Keratinocyte (primary cell): Measurements from ENCODE around the gene NFASC. TPM values are rescaled to one million over a fixed set of nuclear protein-coding genes. Genes with fewer than 3 reads are reported as not detected.

Experiments used
- DNase-seq: peaks from one replicate; pipeline ENCODE4 v3.0.0-alpha.2; 2011; ENCODE audit warnings: low read depth, missing footprints, low spot score
- FAIRE-seq: peaks from 2 replicates; lab custom pipeline; 2011; peaks lifted over from hg19 to GRCh38; lab: Jason Lieb, UNC
- H2AFZ ChIP-seq: 2 replicates; pipeline ENCODE4 v1.6.0; 2012; ENCODE audit warnings: low read length, control low read depth, inconsistent platforms; ENCODE audit not compliant: control insufficient read depth
- H3K27ac ChIP-seq: 2 replicates; pipeline ENCODE4 v1.5.1; 2011; ENCODE audit warnings: low read length; ENCODE audit not compliant: control insufficient read depth, insufficient read depth
- H3K27me3 ChIP-seq: 3 replicates; pipeline ENCODE4 v1.6.0; 2011; ENCODE audit warnings: low read length; ENCODE audit not compliant: control insufficient read depth, insufficient read depth; ENCODE audit errors: extremely low read depth
- H3K36me3 ChIP-seq, 2 experiments: 2 replicates in 1 of 2; 3 replicates in 1 of 2; pipeline ENCODE4 v1.5.1; 2011; ENCODE audit warnings: low read length in 2 of 2, mild to moderate bottlenecking in 1 of 2; ENCODE audit not compliant: control insufficient read depth in 2 of 2, insufficient read depth in 2 of 2; ENCODE audit errors: extremely low read depth in 1 of 2
- H3K4me1 ChIP-seq: 3 replicates; pipeline ENCODE4 v1.5.1; 2011; ENCODE audit warnings: low read length; ENCODE audit not compliant: control insufficient read depth, insufficient read depth; ENCODE audit errors: extremely low read depth
- H3K4me2 ChIP-seq: 3 replicates; pipeline ENCODE4 v1.6.0; 2011; ENCODE audit warnings: low read depth, low read length; ENCODE audit not compliant: control insufficient read depth, insufficient read depth; ENCODE audit errors: extremely low read depth
- H3K4me3 ChIP-seq, 3 experiments: fragments of 200-600 bp in 1 of 3; sonication (generic) in 1 of 3; 2 replicates in 2 of 3; 3 replicates in 1 of 3; pipeline ENCODE4 v1.5.1; 2011 to 2016; ENCODE audit warnings: low read length in 3 of 3, mild to moderate bottlenecking in 3 of 3, control low read depth in 2 of 3, inconsistent platforms in 1 of 3, low read depth in 1 of 3, mixed read lengths in 1 of 3, mixed run types in 1 of 3, moderate library complexity in 1 of 3; ENCODE audit not compliant: control insufficient read depth in 2 of 3, insufficient read depth in 2 of 3; ENCODE audit errors: extremely low read depth in 1 of 3
- H3K79me2 ChIP-seq: 2 replicates; pipeline ENCODE4 v1.6.0; 2012; ENCODE audit warnings: low read length; ENCODE audit not compliant: control insufficient read depth, insufficient read depth
- H3K9ac ChIP-seq: 3 replicates; pipeline ENCODE4 v1.6.0; 2011; ENCODE audit warnings: low read length; ENCODE audit not compliant: control insufficient read depth, insufficient read depth; ENCODE audit errors: extremely low read depth
- H3K9me1 ChIP-seq: 3 replicates; pipeline ENCODE4 v1.6.0; 2011; ENCODE audit warnings: low read length; ENCODE audit not compliant: control insufficient read depth, insufficient read depth; ENCODE audit errors: extremely low read depth
- H3K9me3 ChIP-seq: 2 replicates; pipeline ENCODE4 v1.5.1; 2012; ENCODE audit warnings: low read depth, low read length; ENCODE audit not compliant: control insufficient read depth
- H4K20me1 ChIP-seq: 3 replicates; pipeline ENCODE4 v1.6.0; 2011; ENCODE audit warnings: low read length; ENCODE audit not compliant: control insufficient read depth, insufficient read depth; ENCODE audit errors: extremely low read depth
- EZH2 ChIP-seq: IDR thresholded peaks from one replicate; pipeline ENCODE4 v1.6.1; 2012; ENCODE audit warnings: inconsistent platforms, mild to moderate bottlenecking, low read length, moderate library complexity
- dilution Hi-C: fragments of 300-500 bp; cut with MboI; formaldehyde crosslinking; loops from one replicate; pipeline ENCODE4 v1.7.0; 2020; ENCODE audit warnings: low sequenced_read_pairs; ENCODE audit not compliant: extremely low pct_ligation_motif_present
- polyA plus RNA-seq, 5 experiments: library from polyadenylated mRNA; depleted of rRNA in 3 of 5; stranded (reverse) in 3 of 5; stranded (forward) in 1 of 5; unstranded in 1 of 5; fragments of >200 nt; gene quantifications; 1 replicate in 1 of 5; 2 replicates in 3 of 5; 3 replicates in 1 of 5; pipeline versions ENCODE4 v1.2.1 to v1.2.3, GENCODE V29; 2011 to 2012; ENCODE audit warnings: missing spikeins in 2 of 5, low read depth in 1 of 5, low replicate concordance in 1 of 5
- TF ChIP-seq, protein P1 (sequence below), 3 experiments: IDR thresholded peaks in 1 of 3; conservative IDR thresholded peaks in 1 of 3; optimal IDR thresholded peaks in 1 of 3; 2 replicates in 2 of 3; 3 replicates in 1 of 3; pipeline versions ENCODE3 to v1.5.1; 2011; ENCODE audit warnings: low read length in 3 of 3, mild to moderate bottlenecking in 3 of 3, moderate library complexity in 2 of 3, control low read depth in 1 of 3, inconsistent platforms in 1 of 3; ENCODE audit not compliant: insufficient read depth in 2 of 3; ENCODE audit errors: extremely low read depth in 1 of 3

Gene NFASC
- polyA plus RNA-seq, 1 donor (not counting 4 experiments of a cell fraction or from before 2014, with no cell fraction given) = 4.3 TPM

DNA sequence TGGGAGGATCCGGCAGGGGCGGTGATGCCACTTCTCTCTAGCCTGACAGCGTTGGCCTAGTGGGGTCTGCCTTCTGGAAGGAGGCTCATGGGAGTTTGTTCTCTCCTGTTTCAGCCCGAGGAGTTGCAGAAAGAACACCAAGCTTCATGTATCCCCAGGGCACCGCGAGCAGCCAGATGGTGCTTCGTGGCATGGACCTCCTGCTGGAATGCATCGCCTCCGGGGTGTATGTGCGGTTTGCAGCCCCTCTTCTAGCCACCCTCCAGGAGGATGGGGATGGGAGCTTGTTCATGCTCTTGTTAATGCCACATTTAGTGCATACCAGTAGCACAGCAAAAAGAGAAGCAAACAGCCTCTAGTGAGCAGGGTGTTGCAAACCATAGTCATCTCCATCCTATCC is 97.5 kb downstream of the NFASC start:
- no peak overlapping the region for H3K27ac ChIP-seq
- FAIRE-seq (no peak), DNase-seq (no peak)
- H3K36me3 ChIP-seq = no peaks in the 10 kb centered on the region
- peaks cover 4% of the 10 kb centered on the region for H3K27me3 ChIP-seq
- H3K9me3 ChIP-seq = no peaks in the 10 kb centered on the region
- no peak overlapping the region for H3K9ac ChIP-seq
- H3K79me2 ChIP-seq = no peaks in the 10 kb centered on the region
- dilution Hi-C loops = loop anchor here (25.0 kb wide), 1 partner anchor 156 kb away; no protein-coding TSS in a partner anchor
- no peak for TF ChIP-seq EZH2
- TF ChIP-seq, protein P1, sequence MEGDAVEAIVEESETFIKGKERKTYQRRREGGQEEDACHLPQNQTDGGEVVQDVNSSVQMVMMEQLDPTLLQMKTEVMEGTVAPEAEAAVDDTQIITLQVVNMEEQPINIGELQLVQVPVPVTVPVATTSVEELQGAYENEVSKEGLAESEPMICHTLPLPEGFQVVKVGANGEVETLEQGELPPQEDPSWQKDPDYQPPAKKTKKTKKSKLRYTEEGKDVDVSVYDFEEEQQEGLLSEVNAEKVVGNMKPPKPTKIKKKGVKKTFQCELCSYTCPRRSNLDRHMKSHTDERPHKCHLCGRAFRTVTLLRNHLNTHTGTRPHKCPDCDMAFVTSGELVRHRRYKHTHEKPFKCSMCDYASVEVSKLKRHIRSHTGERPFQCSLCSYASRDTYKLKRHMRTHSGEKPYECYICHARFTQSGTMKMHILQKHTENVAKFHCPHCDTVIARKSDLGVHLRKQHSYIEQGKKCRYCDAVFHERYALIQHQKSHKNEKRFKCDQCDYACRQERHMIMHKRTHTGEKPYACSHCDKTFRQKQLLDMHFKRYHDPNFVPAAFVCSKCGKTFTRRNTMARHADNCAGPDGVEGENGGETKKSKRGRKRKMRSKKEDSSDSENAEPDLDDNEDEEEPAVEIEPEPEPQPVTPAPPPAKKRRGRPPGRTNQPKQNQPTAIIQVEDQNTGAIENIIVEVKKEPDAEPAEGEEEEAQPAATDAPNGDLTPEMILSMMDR (optimal IDR thresholded peaks at IDR 0.05 in 1 of 3, IDR thresholded peaks at IDR 0.05 in 1 of 3, conservative IDR thresholded peaks at IDR 0.05 in 1 of 3; ENCODE audit: extremely low read depth in 1 of 3, insufficient read depth in 2 of 3, low read length in 3 of 3) = no peak
- H3K4me3 ChIP-seq = no peak overlapping the region
- no peaks in the 10 kb centered on the region for H3K9me1 ChIP-seq
- no peaks in the 10 kb centered on the region for H4K20me1 ChIP-seq
- H3K4me2 ChIP-seq = no peak overlapping the region
- no peak overlapping the region for H2AFZ ChIP-seq
- no peaks in the 10 kb centered on the region for H3K4me1 ChIP-seq

DNA sequence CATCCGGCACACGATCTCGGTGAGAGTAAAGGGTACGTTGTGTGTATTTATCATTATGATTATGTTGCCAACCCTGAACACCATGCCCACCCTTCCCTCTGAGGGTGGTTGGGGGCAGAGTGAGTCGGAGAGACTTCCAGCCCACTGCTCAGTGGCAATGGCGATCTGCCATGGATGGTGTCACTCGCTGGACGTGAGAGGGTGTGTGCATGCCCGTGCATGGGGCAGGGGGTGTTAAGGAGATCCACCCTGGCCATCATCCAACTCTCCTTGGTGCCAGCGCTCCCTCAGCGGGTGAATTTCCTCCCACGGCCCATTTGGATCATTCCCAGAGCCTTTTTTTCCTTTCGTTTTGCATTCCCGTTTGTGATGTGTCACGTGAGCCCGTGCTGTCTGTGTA is 98.3 kb downstream of the NFASC start:
- dilution Hi-C loops = loop anchor here (25.0 kb wide), 1 partner anchor 157 kb away; no protein-coding TSS in a partner anchor
- H3K4me1 ChIP-seq = no peaks in the 10 kb centered on the region
- no peak for TF ChIP-seq EZH2
- TF ChIP-seq, protein P1 (optimal IDR thresholded peaks at IDR 0.05 in 1 of 3, IDR thresholded peaks at IDR 0.05 in 1 of 3, conservative IDR thresholded peaks at IDR 0.05 in 1 of 3; ENCODE audit: extremely low read depth in 1 of 3, insufficient read depth in 2 of 3, low read length in 3 of 3) = no peak
- DNase-seq (no peak), FAIRE-seq (no peak)
- H4K20me1 ChIP-seq = no peaks in the 10 kb centered on the region
- H3K9me1 ChIP-seq = no peaks in the 10 kb centered on the region
- H3K9me3 ChIP-seq = no peaks in the 10 kb centered on the region
- no peaks in the 10 kb centered on the region for H3K79me2 ChIP-seq
- H3K4me2 ChIP-seq = no peak overlapping the region
- no peak overlapping the region for H3K27ac ChIP-seq
- no peak overlapping the region for H3K4me3 ChIP-seq
- no peaks in the 10 kb centered on the region for H3K36me3 ChIP-seq
- no peak overlapping the region for H3K9ac ChIP-seq
- H2AFZ ChIP-seq = no peak overlapping the region
- H3K27me3 ChIP-seq = peaks cover 4% of the 10 kb centered on the region
